CD4-positive, CD25-positive, alpha-beta regulatory T cell (primary cell): ENCODE results near the gene ICAM2. TPM values are rescaled to one million over a fixed set of nuclear protein-coding genes. Genes with fewer than 3 reads are reported as not detected.

Experiments used
- ATAC-seq, 2 donors: fragments of 150-1000 bp; cut with Tn5 transposase; one replicate each; pipeline ENCODE4 v1.10.0; 2021; ENCODE audit warnings: low read depth in 2 of 2, moderate number of reproducible peaks in 2 of 2, moderate library complexity in 1 of 2
- DNase-seq, 3 donors: peaks; one replicate each; pipeline versions ENCODE4 v3.0.0 to v3.0.0-alpha.2; 2012 to 2022; ENCODE audit warnings: mixed read lengths in 1 of 3
- H3K27ac ChIP-seq: one replicate; pipeline ENCODE4 v1.7.0; 2013; ENCODE audit warnings: mild to moderate bottlenecking, low read length; ENCODE audit not compliant: insufficient read depth, poor library complexity, severe bottlenecking
- H3K27me3 ChIP-seq: one replicate; pipeline ENCODE4 v1.7.0; 2013; ENCODE audit warnings: low read length; ENCODE audit not compliant: control insufficient read depth, insufficient read depth
- H3K36me3 ChIP-seq: one replicate; pipeline ENCODE4 v1.7.0; 2013; ENCODE audit warnings: mild to moderate bottlenecking, low read length, moderate library complexity; ENCODE audit not compliant: control insufficient read depth, insufficient read depth
- H3K4me1 ChIP-seq: 2 replicates; pipeline ENCODE4 v1.7.0; 2013; ENCODE audit warnings: mild to moderate bottlenecking, low read length; ENCODE audit not compliant: insufficient read depth, control insufficient read depth, poor library complexity, severe bottlenecking
- H3K4me3 ChIP-seq: one replicate; pipeline ENCODE4 v1.7.0; 2013; ENCODE audit warnings: low read depth, mild to moderate bottlenecking, low read length, moderate library complexity
- H3K9me3 ChIP-seq, 2 experiments: 1 replicate in 1 of 2; 2 replicates in 1 of 2; pipeline ENCODE4 v1.7.0; 2013; ENCODE audit warnings: low read length in 2 of 2, mild to moderate bottlenecking in 1 of 2, moderate library complexity in 1 of 2; ENCODE audit not compliant: control insufficient read depth in 2 of 2
- H3K27ac Mint-ChIP-seq, 3 donors: one replicate each; pipeline ENCODE4 v1.8.0; 2020 to 2022; ENCODE audit warnings: mild to moderate bottlenecking in 3 of 3, mixed read lengths in 3 of 3, moderate library complexity in 2 of 3
- H3K27me3 Mint-ChIP-seq: one replicate; pipeline ENCODE4 v1.8.0; 2022; ENCODE audit warnings: mild to moderate bottlenecking, mixed read lengths
- H3K36me3 Mint-ChIP-seq: one replicate; pipeline ENCODE4 v1.8.0; 2020; ENCODE audit warnings: mixed read lengths
- H3K4me1 Mint-ChIP-seq, 4 donors: one replicate each; pipeline ENCODE4 v1.8.0; 2020 to 2022; ENCODE audit warnings: mixed read lengths in 4 of 4, mild to moderate bottlenecking in 1 of 4
- H3K4me3 Mint-ChIP-seq, 4 donors: one replicate each; pipeline ENCODE4 v1.8.0; 2020 to 2022; ENCODE audit warnings: mild to moderate bottlenecking in 4 of 4, mixed read lengths in 4 of 4, moderate library complexity in 3 of 4
- H3K9me3 Mint-ChIP-seq, 7 donors: one replicate each; pipeline ENCODE4 v1.8.0; 2020 to 2022; ENCODE audit warnings: mixed read lengths in 7 of 7, mild to moderate bottlenecking in 3 of 7, moderate library complexity in 2 of 7
- polyA plus RNA-seq, 4 donors: library from polyadenylated mRNA; unstranded; fragments of 300-500 nt; fragmentation: Illumina TruSeq; gene quantifications; one replicate each; pipeline ENCODE4 v1.2.3, GENCODE V29; 2021
- total RNA-seq: library from RNA; stranded (reverse); gene quantifications from one replicate; pipeline ENCODE4 v1.2.3, GENCODE V29; 2022

The ICAM2 gene
- total and polyA plus RNA-seq, 5 donors from 2014 or later: 106 to 625 (median 539) TPM

- Mint-ChIP-seq H3K36me3 (no peaks in the 10 kb centered on the region), H3K27me3 (peaks cover 11% of the 10 kb centered on the region), H3K9me3 (no peaks in the 10 kb centered on the region), H3K4me1 (peaks cover 14 to 51% (median 27%) of the 10 kb centered on the region in 4 donors), H3K4me3 (peak within 1 kb of the TSS; percentile 84 to 93 (median 90)), H3K27ac (peak within 1 kb of the TSS; percentile 9 to 89 (median 85))
- DNase-seq (peak; percentile 65 to 79 (median 70)), ATAC-seq (peak; percentile 72 to 79)
- peak within 1 kb of the TSS; percentile 62 for H3K4me3 ChIP-seq
- no peaks in the 10 kb centered on the region for H3K9me3 ChIP-seq
- no peak within 1 kb of the TSS for H3K27ac ChIP-seq
- peaks cover 34% of the 10 kb centered on the region for H3K4me1 ChIP-seq
- H3K27me3 ChIP-seq: no peaks in the 10 kb centered on the region
- H3K36me3 ChIP-seq: peaks cover 15% of the 10 kb centered on the region
These were observed 22.2 kb downstream of the ICAM2 start, which contains the start of gene PRR29 for GRCh38 chr17:63998050-63998720. PRR29 (plus strand) TSS chr17:63998351; CDS start chr17:63998365, 14 bp downstream.

- DNase-seq (no peak), ATAC-seq (no peak)
- peak overlapping the region; percentile 84 to 91 (median 90) for H3K4me3 Mint-ChIP-seq
- no peaks in the 10 kb centered on the region for H3K9me3 ChIP-seq
- peaks cover 16 to 55% (median 30%) of the 10 kb centered on the region in 4 donors for H3K4me1 Mint-ChIP-seq
- peak overlapping the region; percentile 62 for H3K4me3 ChIP-seq
- H3K36me3 Mint-ChIP-seq: no peaks in the 10 kb centered on the region
- no peak overlapping the region for H3K27ac ChIP-seq
- H3K9me3 Mint-ChIP-seq: no peaks in the 10 kb centered on the region
- peaks cover 37% of the 10 kb centered on the region for H3K4me1 ChIP-seq
- H3K27ac Mint-ChIP-seq: peak overlapping the region; percentile 9 to 89 (median 85)
- no peaks in the 10 kb centered on the region for H3K27me3 ChIP-seq
- peaks cover 8% of the 10 kb centered on the region for H3K36me3 ChIP-seq
- peaks cover 11% of the 10 kb centered on the region for H3K27me3 Mint-ChIP-seq
These were observed 22.9 kb downstream of the ICAM2 start for GRCh38 chr17:63997341-63998048.

DNA sequence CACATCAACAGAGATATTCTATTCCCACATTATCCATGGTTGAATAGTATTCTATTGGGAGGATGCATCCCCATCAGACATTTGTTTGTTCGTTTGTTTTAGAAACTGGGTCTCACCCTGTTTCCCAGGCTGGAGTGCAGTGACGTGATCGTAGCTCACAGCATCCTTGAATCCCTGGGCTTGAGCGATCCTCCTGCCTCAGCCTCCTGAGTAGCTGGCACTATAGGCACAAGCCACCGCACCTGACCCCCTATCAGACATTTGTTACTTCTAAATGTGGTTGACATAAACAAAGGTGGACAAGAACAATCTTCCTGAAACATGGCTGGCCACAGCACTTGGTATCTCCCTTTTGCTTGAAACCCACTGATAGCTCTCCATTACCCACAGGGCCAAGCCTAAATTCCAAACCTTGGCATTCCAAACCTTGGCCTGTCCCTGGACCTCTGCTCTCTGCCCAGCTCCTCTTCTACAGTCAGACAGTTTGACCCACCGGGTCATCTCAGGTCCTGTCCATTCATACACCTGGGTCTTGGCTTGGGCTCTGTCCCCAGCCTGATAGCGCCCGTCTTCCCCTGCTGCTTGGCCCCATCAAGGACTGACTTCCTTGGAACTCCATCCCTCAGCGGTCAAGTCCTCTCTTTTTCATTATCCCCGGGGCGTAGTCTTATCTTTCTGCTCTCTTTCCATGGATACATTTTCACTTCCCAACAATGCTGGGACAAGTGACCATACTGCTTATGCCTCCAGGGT, 23.8 kb downstream of the ICAM2 start:
- Mint-ChIP-seq H3K27me3 (peaks cover 11% of the 10 kb centered on the region), H3K36me3 (no peaks in the 10 kb centered on the region), H3K4me1 (peaks cover 20 to 61% (median 37%) of the 10 kb centered on the region in 4 donors), H3K9me3 (no peaks in the 10 kb centered on the region), H3K27ac (peak overlapping the region in 2 of 3 donors; percentile 89), H3K4me3 (peak overlapping the region; percentile 17 to 91 (median 63))
- DNase-seq (no peak), ATAC-seq (no peak)
- Histone ChIP-seq H3K4me1 (peaks cover 37% of the 10 kb centered on the region), H3K4me3 (no peak overlapping the region), H3K36me3 (no peaks in the 10 kb centered on the region), H3K9me3 (no peaks in the 10 kb centered on the region), H3K27ac (no peak overlapping the region), H3K27me3 (no peaks in the 10 kb centered on the region)

GRCh38 chr17:63995626-63996025, 24.8 kb downstream of the ICAM2 start:
- H3K9me3 Mint-ChIP-seq: no peaks in the 10 kb centered on the region
- peaks cover 18% of the 10 kb centered on the region for H3K27me3 Mint-ChIP-seq
- peak overlapping the region in 1 of 4 donors; percentile 71 for H3K4me3 Mint-ChIP-seq
- DNase-seq (no peak), ATAC-seq (no peak)
- H3K27ac Mint-ChIP-seq: peak overlapping the region in 1 of 3 donors; percentile 5
- Histone ChIP-seq H3K27ac (no peak overlapping the region), H3K4me1 (peaks cover 41% of the 10 kb centered on the region), H3K27me3 (no peaks in the 10 kb centered on the region), H3K36me3 (no peaks in the 10 kb centered on the region), H3K4me3 (no peak overlapping the region), H3K9me3 (no peaks in the 10 kb centered on the region)
- H3K4me1 Mint-ChIP-seq: peaks cover 21 to 70% (median 39%) of the 10 kb centered on the region in 4 donors
- H3K36me3 Mint-ChIP-seq: no peaks in the 10 kb centered on the region

DNA sequence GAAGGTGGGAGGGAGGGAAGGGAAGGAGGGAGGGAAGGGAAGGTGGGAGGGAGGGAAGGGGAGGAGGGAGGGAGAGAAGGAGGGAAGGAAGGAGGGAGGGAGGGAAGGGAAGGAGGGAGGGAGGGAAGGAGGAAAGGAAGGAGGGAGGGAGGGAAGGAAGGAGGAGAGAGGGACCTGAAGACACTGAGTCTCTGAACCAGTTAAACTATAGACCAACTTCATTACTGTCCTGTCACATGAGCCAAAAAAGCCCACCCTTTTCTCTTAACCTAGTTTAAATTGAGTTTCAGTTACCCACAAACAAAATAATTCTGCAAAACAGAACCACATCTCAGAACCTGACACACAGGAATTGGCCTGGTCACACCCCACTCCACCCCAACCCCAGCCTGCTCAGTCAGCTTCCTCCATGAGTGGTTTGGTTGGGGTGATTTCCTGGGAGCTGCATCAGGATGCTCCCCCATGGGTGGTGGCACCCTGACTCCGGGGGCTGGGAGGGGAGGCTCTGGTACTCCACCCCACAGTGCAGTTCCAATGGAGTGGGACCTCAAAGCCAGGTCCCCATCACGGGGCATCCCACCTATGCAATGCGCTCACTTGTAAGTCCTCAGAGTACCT, 27.0 kb downstream of the ICAM2 start:
- Histone ChIP-seq H3K4me1 (peaks cover 40% of the 10 kb centered on the region), H3K9me3 (no peaks in the 10 kb centered on the region), H3K27ac (no peak overlapping the region), H3K4me3 (peak overlapping the region; percentile 26), H3K27me3 (no peaks in the 10 kb centered on the region), H3K36me3 (no peaks in the 10 kb centered on the region)
- Mint-ChIP-seq H3K4me1 (peaks cover 22 to 66% (median 32%) of the 10 kb centered on the region in 4 donors), H3K27me3 (peaks cover 21% of the 10 kb centered on the region), H3K36me3 (no peaks in the 10 kb centered on the region), H3K9me3 (no peaks in the 10 kb centered on the region), H3K27ac (peak overlapping the region in 1 of 3 donors; percentile 73), H3K4me3 (peak overlapping the region in 3 of 4 donors; percentile 21 to 55 (median 46))
- peak in 1 of 3 donors; percentile 79 for DNase-seq
- ATAC-seq: peak; percentile 30 to 46

DNA sequence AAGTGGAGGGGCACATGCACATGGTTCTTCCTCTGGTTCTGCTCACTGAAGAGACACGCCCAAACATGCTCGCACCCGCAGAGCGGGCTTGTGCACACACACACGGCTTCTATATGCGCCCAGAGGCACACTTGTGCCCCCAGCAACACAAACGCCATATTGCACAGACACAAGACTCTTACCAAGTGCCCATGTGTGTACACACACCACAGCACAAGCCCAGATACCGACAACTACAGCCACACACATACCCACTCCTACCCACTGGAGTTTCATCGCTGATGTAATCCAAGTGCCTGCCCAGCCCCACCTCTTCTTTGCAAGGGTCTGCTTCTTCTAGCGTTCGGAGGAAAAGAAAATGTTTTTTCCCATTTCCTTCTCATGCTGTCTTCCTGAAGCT, 28.8 kb downstream of the ICAM2 start:
- Mint-ChIP-seq H3K4me3 (peak overlapping the region in 2 of 4 donors; percentile 26 to 79), H3K9me3 (no peaks in the 10 kb centered on the region), H3K27ac (peak overlapping the region in 2 of 3 donors; percentile 82 to 84), H3K36me3 (no peaks in the 10 kb centered on the region), H3K27me3 (peaks cover 15% of the 10 kb centered on the region), H3K4me1 (peaks cover 17 to 60% (median 25%) of the 10 kb centered on the region in 4 donors)
- Histone ChIP-seq H3K4me3 (no peak overlapping the region), H3K4me1 (peaks cover 26% of the 10 kb centered on the region), H3K27me3 (no peaks in the 10 kb centered on the region), H3K36me3 (no peaks in the 10 kb centered on the region), H3K9me3 (no peaks in the 10 kb centered on the region), H3K27ac (no peak overlapping the region)
- ATAC-seq (no peak), DNase-seq (no peak)
